ENCODE measurements around the gene PALM2AKAP2.

DNA sequence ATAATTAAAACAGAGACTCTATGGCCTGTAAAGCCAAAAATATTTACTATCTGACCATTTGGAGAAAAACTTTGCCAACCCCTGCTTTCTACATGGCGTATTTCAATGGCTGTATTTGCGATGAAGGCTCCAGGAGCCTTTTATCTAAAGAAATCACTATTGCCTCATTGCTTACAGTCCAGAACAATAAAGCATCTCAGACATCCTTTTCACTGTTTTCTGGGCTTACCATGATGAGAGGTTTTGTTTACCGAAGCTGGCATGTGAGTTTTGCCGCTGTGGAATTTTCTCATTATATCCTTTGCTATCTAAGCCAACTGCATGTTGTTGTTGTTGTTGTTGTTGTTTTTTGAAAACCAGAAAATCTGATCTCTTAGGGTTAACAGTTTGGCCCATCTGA, 13.9 kb downstream of the PALM2AKAP2 start:
- TF ChIP-seq, protein P1, sequence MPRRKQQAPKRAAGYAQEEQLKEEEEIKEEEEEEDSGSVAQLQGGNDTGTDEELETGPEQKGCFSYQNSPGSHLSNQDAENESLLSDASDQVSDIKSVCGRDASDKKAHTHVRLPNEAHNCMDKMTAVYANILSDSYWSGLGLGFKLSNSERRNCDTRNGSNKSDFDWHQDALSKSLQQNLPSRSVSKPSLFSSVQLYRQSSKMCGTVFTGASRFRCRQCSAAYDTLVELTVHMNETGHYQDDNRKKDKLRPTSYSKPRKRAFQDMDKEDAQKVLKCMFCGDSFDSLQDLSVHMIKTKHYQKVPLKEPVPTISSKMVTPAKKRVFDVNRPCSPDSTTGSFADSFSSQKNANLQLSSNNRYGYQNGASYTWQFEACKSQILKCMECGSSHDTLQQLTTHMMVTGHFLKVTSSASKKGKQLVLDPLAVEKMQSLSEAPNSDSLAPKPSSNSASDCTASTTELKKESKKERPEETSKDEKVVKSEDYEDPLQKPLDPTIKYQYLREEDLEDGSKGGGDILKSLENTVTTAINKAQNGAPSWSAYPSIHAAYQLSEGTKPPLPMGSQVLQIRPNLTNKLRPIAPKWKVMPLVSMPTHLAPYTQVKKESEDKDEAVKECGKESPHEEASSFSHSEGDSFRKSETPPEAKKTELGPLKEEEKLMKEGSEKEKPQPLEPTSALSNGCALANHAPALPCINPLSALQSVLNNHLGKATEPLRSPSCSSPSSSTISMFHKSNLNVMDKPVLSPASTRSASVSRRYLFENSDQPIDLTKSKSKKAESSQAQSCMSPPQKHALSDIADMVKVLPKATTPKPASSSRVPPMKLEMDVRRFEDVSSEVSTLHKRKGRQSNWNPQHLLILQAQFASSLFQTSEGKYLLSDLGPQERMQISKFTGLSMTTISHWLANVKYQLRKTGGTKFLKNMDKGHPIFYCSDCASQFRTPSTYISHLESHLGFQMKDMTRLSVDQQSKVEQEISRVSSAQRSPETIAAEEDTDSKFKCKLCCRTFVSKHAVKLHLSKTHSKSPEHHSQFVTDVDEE (CRISPR knock-in tag; IDR thresholded peaks at IDR 0.05) = no peak
- TF ChIP-seq ISL1 (CRISPR knock-in tag; IDR thresholded peaks at IDR 0.05) (no peak), TCF4 (CRISPR knock-in tag; IDR thresholded peaks at IDR 0.05; ENCODE audit: borderline replicate concordance) (no peak), OSR1 (CRISPR knock-in tag; IDR thresholded peaks at IDR 0.05) (no peak), PATZ1 (CRISPR knock-in tag; IDR thresholded peaks at IDR 0.05; ENCODE audit: borderline replicate concordance) (no peak), ZNF70 (CRISPR knock-in tag; IDR thresholded peaks at IDR 0.05) (no peak), ARNTL (CRISPR knock-in tag; IDR thresholded peaks at IDR 0.05; ENCODE audit: borderline replicate concordance, low read depth) (no peak), ZFP3 (CRISPR knock-in tag; IDR thresholded peaks at IDR 0.05) (no peak), RARB (CRISPR knock-in tag; IDR thresholded peaks at IDR 0.05) (no peak), BACH2 (CRISPR knock-in tag; IDR thresholded peaks at IDR 0.05; ENCODE audit: borderline replicate concordance) (no peak), SNAI2 (CRISPR knock-in tag; IDR thresholded peaks at IDR 0.05) (no peak)

All from SK-N-SH treated with all-trans-retinoic acid at 6 μM for 48 hours (cell line).